ENCODE measurements around the gene AGPAT3. TPM values are rescaled to one million over a fixed set of nuclear protein-coding genes. Genes with fewer than 3 reads are reported as not detected.

Gene AGPAT3
- polyA plus RNA-seq, 1 donor: 83.0 TPM

DNA sequence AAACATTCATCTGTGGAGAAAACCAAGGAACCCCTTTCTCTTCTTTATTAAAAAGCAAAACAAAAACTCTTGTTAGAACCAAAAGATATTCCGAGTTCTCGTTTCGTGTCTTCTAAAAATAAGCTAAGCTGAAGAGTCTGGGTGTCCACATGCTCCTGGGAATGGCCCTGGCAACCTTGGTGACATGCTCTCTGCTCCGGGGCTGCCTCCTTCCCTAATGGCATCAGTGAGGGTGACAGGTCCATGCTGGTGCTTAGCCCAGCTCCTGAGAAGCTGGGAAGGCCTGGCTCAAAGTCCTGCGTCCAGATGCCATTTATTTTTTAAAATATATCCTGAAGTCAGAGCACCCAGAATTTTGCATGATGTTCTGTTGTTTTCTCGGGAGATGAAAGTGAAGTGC, 122.5 kb downstream of the AGPAT3 start:
- no peak for DNase-seq
- Histone ChIP-seq H3K4me1 (ENCODE audit: control insufficient read depth, insufficient read depth, low read length) (no peaks in the 10 kb centered on the region), H3K4me3 (ENCODE audit: low read length) (no peak overlapping the region), H3K27me3 (ENCODE audit: control insufficient read depth, insufficient read depth, low read length) (peaks cover 12% of the 10 kb centered on the region), H3K27ac (ENCODE audit: low read length) (no peak overlapping the region), H3K9me3 (ENCODE audit: control insufficient read depth, low read depth, low read length) (peaks cover 7% of the 10 kb centered on the region), H3K36me3 (ENCODE audit: control insufficient read depth, insufficient read depth, low read length) (peaks cover 11% of the 10 kb centered on the region)
- WGBS (ENCODE audit: insufficient coverage, low lambda C conversion rate): no CpG with 5 or more reads among the region's 6 CpGs

DNA sequence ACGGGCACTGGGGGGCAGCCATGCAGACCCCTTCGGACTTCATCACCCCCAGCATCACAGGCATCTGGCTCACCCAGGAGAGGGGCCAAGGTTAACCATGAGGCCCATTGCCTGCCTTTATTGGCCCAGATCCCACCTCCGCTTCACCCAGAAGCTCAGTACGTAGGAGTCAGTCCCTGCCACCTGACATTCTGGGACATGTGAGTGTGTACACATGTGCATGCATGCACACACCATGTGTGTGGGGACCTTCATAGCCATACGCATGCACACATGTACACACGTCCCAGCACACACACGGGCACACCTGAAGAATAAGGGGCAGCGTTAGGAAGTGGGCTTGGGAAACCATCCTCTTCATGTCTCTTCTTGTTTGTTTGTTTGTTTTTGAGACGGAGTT, 123.0 kb downstream of the AGPAT3 start:
- H3K9me3 ChIP-seq (ENCODE audit: control insufficient read depth, low read depth, low read length): peaks cover 7% of the 10 kb centered on the region
- peaks cover 6% of the 10 kb centered on the region for H3K36me3 ChIP-seq (ENCODE audit: control insufficient read depth, insufficient read depth, low read length)
- DNase-seq: no peak
- no peak overlapping the region for H3K27ac ChIP-seq (ENCODE audit: low read length)
- H3K4me1 ChIP-seq (ENCODE audit: control insufficient read depth, insufficient read depth, low read length): no peaks in the 10 kb centered on the region
- H3K27me3 ChIP-seq (ENCODE audit: control insufficient read depth, insufficient read depth, low read length): peaks cover 12% of the 10 kb centered on the region
- no peak overlapping the region for H3K4me3 ChIP-seq (ENCODE audit: low read length)
- WGBS (ENCODE audit: insufficient coverage, low lambda C conversion rate): no CpG with 5 or more reads among the region's 9 CpGs

DNA sequence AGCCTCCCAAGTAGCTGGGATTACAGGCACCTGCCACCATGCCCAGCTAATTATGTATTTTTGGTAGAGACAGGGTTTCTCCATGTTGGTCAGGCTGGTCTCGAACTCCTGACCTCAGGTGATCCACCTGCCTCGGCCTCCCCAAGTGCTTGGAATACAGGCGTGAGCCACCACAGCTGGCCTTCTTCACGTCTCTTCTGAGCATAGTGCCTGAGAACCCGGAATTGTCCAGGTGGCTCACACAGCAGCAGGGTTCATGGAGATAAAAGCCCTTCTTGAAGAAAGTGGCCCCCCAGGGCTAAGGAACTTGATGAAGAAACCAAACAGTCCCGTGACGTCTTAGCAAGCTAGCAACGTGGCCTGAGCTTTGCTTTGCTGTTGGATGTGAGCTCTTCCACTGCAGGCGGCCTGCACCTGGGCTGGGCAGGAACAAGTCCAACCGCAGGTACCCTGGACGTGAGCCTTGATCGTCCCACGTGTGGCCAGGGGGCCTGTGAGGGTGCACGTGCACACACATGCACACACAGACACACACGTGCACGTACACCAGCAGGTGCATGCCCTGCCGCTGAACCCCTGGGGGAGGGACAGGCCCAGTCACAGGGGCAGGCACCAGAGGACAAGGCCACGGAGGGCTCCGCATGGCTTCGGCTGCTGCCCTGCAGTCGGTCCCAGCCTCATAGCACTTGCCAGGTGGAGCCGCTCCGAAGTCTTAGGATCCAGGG, 123.6 kb downstream of the AGPAT3 start:
- peaks cover 7% of the 10 kb centered on the region for H3K9me3 ChIP-seq (ENCODE audit: control insufficient read depth, low read depth, low read length)
- H3K27ac ChIP-seq (ENCODE audit: low read length): no peak overlapping the region
- H3K27me3 ChIP-seq (ENCODE audit: control insufficient read depth, insufficient read depth, low read length): peaks cover 12% of the 10 kb centered on the region
- no peaks in the 10 kb centered on the region for H3K36me3 ChIP-seq (ENCODE audit: control insufficient read depth, insufficient read depth, low read length)
- no CpG with 5 or more reads among the region's 23 CpGs for WGBS (ENCODE audit: insufficient coverage, low lambda C conversion rate)
- no peak overlapping the region for H3K4me3 ChIP-seq (ENCODE audit: low read length)
- H3K4me1 ChIP-seq (ENCODE audit: control insufficient read depth, insufficient read depth, low read length): no peaks in the 10 kb centered on the region
- no peak for DNase-seq

DNA sequence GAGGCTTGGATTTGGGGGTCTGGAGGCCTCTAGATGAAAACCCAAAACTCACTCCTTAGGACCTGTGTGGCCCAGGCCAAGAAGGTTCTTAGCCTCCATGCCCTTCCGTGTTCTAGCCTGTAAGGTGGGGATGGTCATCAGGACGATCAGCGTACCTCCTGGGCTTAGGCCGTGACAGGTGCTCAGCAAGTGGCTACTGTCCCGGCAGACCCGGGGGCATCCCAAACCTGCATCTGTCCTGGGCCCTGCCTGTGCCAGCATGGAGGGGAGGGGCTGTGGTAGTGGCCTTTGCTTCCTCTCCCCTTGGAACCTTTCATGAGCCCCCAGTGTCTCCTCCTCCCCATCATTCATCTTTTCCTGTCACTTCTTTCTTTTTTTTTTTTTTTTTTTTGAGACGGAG, 124.4 kb downstream of the AGPAT3 start:
- H3K27me3 ChIP-seq (ENCODE audit: control insufficient read depth, insufficient read depth, low read length): peaks cover 12% of the 10 kb centered on the region
- H3K4me1 ChIP-seq (ENCODE audit: control insufficient read depth, insufficient read depth, low read length): no peaks in the 10 kb centered on the region
- no peak overlapping the region for H3K27ac ChIP-seq (ENCODE audit: low read length)
- no peak for DNase-seq
- H3K4me3 ChIP-seq (ENCODE audit: low read length): no peak overlapping the region
- WGBS (ENCODE audit: insufficient coverage, low lambda C conversion rate): no CpG with 5 or more reads among the region's 7 CpGs
- H3K36me3 ChIP-seq (ENCODE audit: control insufficient read depth, insufficient read depth, low read length): no peaks in the 10 kb centered on the region
- peaks cover 3% of the 10 kb centered on the region for H3K9me3 ChIP-seq (ENCODE audit: control insufficient read depth, low read depth, low read length)

DNA sequence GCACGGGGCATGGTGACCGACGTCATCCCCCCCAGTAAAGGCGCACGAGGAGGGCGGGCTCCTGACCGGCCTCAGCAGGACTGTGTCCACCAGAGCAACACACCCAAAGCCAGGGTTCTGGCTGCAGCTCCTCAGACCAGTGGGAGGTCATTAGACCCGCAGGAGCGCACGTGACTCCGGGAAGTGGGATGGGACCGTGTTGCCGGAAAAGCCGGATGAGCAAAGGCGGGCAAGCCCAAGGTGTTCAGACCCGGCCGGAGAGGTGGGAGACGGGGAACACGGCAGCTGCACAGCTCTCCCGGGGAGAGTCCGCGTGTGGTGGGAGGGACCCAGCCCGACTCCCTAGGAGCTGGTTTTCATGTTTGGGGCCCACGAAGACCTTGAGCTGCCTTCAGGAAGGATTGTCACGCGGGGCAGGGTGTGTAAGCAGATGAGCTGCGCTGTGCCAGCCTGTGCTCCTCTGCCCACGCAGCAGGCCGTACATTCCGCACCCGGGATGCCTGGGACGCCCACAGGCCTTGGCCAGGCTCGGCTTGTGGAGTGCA, 126.5 kb downstream of the AGPAT3 start:
- no CpG with 5 or more reads among the region's 33 CpGs for WGBS (ENCODE audit: insufficient coverage, low lambda C conversion rate)
- no peak overlapping the region for H3K4me3 ChIP-seq (ENCODE audit: low read length)
- H3K36me3 ChIP-seq (ENCODE audit: control insufficient read depth, insufficient read depth, low read length): no peaks in the 10 kb centered on the region
- no peak overlapping the region for H3K27ac ChIP-seq (ENCODE audit: low read length)
- DNase-seq: no peak
- H3K9me3 ChIP-seq (ENCODE audit: control insufficient read depth, low read depth, low read length): peaks cover 3% of the 10 kb centered on the region
- H3K4me1 ChIP-seq (ENCODE audit: control insufficient read depth, insufficient read depth, low read length): no peaks in the 10 kb centered on the region
- peaks cover 8% of the 10 kb centered on the region for H3K27me3 ChIP-seq (ENCODE audit: control insufficient read depth, insufficient read depth, low read length)

DNA sequence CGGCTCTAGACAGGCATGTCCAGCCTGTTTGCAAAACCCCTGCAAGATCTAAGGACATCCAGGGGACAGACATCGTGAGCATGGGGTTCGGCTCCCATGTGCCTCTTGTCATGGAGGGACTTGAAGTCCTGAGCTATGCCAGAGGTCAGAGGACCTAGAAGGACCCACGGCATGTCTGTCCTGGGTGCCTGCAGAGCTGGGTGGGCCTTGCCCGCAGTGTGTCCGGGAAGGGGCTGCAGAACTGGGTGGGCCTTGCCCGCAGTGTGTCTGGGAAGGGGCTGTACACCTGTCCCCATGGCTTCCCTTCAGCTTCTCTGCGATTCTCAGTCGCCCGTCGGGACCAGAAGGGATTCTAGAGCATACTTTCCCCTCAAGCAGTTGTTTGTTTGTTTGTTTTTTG, 127.1 kb downstream of the AGPAT3 start:
- peaks cover 3% of the 10 kb centered on the region for H3K9me3 ChIP-seq (ENCODE audit: control insufficient read depth, low read depth, low read length)
- H3K27ac ChIP-seq (ENCODE audit: low read length): no peak overlapping the region
- no peaks in the 10 kb centered on the region for H3K36me3 ChIP-seq (ENCODE audit: control insufficient read depth, insufficient read depth, low read length)
- no peaks in the 10 kb centered on the region for H3K4me1 ChIP-seq (ENCODE audit: control insufficient read depth, insufficient read depth, low read length)
- WGBS (ENCODE audit: insufficient coverage, low lambda C conversion rate): no CpG with 5 or more reads among the region's 11 CpGs
- H3K4me3 ChIP-seq (ENCODE audit: low read length): no peak overlapping the region
- H3K27me3 ChIP-seq (ENCODE audit: control insufficient read depth, insufficient read depth, low read length): peaks cover 3% of the 10 kb centered on the region
- DNase-seq: no peak

DNA sequence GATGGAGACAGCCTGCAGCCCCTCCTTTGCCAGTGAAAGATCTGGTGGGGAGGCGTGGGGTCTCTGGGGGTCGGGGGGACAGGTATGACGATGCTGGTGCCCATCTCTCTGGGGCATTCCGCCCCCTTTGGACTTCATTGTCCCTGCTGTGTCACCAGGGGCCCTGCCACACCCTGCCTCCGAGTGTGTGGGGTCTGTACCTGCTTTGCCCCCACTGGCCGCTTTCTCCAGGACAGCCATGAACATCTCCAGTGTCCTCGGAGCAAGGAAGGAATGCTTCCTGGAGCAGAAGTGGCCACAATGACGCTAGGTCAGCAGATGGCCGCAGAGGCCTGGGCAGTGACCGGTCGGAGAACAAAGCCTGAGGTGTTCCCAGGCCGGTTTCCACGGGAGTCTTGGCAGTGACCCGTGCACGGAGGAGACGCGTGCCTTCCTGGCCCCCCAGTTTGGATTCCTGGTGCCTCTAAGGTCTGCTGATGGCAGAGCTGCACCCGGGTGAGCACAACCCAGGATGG, 128.5 kb downstream of the AGPAT3 start:
- peaks cover 2% of the 10 kb centered on the region for H3K27me3 ChIP-seq (ENCODE audit: control insufficient read depth, insufficient read depth, low read length)
- DNase-seq: no peak
- no CpG with 5 or more reads among the region's 18 CpGs for WGBS (ENCODE audit: insufficient coverage, low lambda C conversion rate)

DNA sequence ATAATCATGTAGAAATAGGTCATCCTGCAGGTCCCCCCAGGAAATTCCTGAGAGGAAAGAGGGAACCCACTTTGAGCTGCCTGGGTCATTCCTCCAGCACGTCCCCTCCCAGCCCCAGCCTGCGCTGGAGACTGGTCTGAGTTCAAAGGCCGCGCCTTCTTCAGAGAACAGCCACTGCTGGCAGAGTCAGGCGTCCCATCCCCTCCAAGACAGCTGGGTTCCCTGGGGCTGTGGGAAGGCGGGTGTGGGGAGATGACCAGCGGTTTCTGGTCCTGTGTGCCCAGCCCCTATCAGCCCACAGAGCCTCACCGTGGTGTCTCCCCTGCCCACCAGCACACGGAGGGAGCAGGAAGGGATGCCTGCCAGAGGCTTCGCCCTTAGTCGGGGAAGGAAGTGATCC, 129.1 kb downstream of the AGPAT3 start:
- no CpG with 5 or more reads among the region's 11 CpGs for whole genome bisulfite sequencing (ENCODE audit: insufficient coverage, low lambda C conversion rate)
- Histone ChIP-seq H3K36me3 (ENCODE audit: control insufficient read depth, insufficient read depth, low read length) (no peaks in the 10 kb centered on the region), H3K27me3 (ENCODE audit: control insufficient read depth, insufficient read depth, low read length) (no peaks in the 10 kb centered on the region), H3K27ac (ENCODE audit: low read length) (no peak overlapping the region), H3K4me3 (ENCODE audit: low read length) (no peak overlapping the region), H3K4me1 (ENCODE audit: control insufficient read depth, insufficient read depth, low read length) (no peaks in the 10 kb centered on the region), H3K9me3 (ENCODE audit: control insufficient read depth, low read depth, low read length) (peaks cover 3% of the 10 kb centered on the region)
- no peak for DNase-seq

More for the DNA sequence above, 128.5 kb downstream of the AGPAT3 start:
- Histone ChIP-seq H3K4me3 (ENCODE audit: low read length) (no peak overlapping the region), H3K27ac (ENCODE audit: low read length) (no peak overlapping the region), H3K9me3 (ENCODE audit: control insufficient read depth, low read depth, low read length) (peaks cover 3% of the 10 kb centered on the region), H3K4me1 (ENCODE audit: control insufficient read depth, insufficient read depth, low read length) (no peaks in the 10 kb centered on the region), H3K36me3 (ENCODE audit: control insufficient read depth, insufficient read depth, low read length) (no peaks in the 10 kb centered on the region)

DNA sequence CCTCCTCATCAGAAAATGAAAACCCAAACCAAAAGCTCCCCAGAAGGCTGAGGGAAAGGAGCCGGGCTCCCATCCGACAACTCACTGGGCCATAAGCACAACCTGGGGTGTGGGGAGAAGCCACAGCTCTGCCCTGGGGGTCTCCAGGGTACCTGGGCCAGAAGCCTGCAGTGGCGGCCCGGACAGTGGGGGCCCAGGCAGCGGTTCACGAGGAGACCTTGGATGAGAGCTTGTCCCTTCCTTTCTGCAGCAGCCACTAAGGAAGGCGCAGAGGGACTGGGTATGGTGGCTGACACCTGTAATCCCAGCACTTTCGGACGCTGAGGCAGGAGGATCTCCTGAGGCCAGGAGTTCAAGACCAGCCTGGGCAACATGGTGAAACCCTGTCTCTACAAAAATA, 129.6 kb downstream of the AGPAT3 start:
- no CpG with 5 or more reads among the region's 9 CpGs for WGBS (ENCODE audit: insufficient coverage, low lambda C conversion rate)

DNA sequence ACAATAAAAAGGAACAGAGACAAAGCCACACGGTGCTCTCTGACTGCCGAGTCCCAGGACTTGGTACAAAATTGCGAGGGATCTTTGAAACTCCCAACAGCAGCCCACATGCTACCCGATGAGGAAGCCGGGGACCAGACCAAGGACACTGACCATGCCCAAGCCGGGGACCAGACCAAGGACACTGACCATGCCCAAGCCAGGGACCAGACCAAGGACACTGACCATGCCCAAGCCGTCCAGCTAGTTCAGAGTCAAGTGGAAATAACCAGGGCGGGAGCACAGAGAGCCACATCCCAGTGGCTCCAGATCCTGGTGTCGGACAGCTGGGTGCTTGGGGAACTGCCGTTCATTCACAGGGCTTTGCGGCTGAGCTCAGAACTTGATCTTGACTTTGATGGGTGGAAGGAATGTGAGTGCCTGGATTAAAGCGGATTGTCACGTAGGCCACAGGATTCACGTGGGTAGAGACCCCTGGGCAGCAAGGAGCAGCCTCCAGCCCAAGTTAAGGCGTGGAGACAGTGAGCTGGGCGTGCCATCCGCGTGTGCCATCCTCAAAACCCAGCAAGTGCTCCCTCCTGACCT, 130.6 kb downstream of the AGPAT3 start:
- Histone ChIP-seq H3K27ac (ENCODE audit: low read length) (no peak overlapping the region), H3K4me1 (ENCODE audit: control insufficient read depth, insufficient read depth, low read length) (no peaks in the 10 kb centered on the region), H3K4me3 (ENCODE audit: low read length) (no peak overlapping the region), H3K36me3 (ENCODE audit: control insufficient read depth, insufficient read depth, low read length) (no peaks in the 10 kb centered on the region), H3K9me3 (ENCODE audit: control insufficient read depth, low read depth, low read length) (peaks cover 3% of the 10 kb centered on the region), H3K27me3 (ENCODE audit: control insufficient read depth, insufficient read depth, low read length) (no peaks in the 10 kb centered on the region)
- no CpG with 5 or more reads among the region's 18 CpGs for WGBS (ENCODE audit: insufficient coverage, low lambda C conversion rate)
- no peak for DNase-seq

More for the DNA sequence above, 129.6 kb downstream of the AGPAT3 start:
- DNase-seq: no peak
- no peaks in the 10 kb centered on the region for H3K36me3 ChIP-seq (ENCODE audit: control insufficient read depth, insufficient read depth, low read length)
- H3K4me3 ChIP-seq (ENCODE audit: low read length): no peak overlapping the region
- peaks cover 3% of the 10 kb centered on the region for H3K9me3 ChIP-seq (ENCODE audit: control insufficient read depth, low read depth, low read length)
- H3K4me1 ChIP-seq (ENCODE audit: control insufficient read depth, insufficient read depth, low read length): no peaks in the 10 kb centered on the region
- no peaks in the 10 kb centered on the region for H3K27me3 ChIP-seq (ENCODE audit: control insufficient read depth, insufficient read depth, low read length)
- no peak overlapping the region for H3K27ac ChIP-seq (ENCODE audit: low read length)
